CD14-positive monocyte (primary cell): ENCODE measurements around the gene OVCH1. TPM values are rescaled to one million over a fixed set of nuclear protein-coding genes. Genes with fewer than 3 reads are reported as not detected.
A peak's percentile ranks its signal among the peaks of the same experiment; 100 is the strongest.

ENCODE experiments used
- DNase-seq, 3 donors: peaks; one replicate each; pipeline ENCODE4 v3.0.0-alpha.2; 2011 to 2022
- H2AFZ ChIP-seq: 2 replicates; pipeline ENCODE4 v1.6.0; 2012; ENCODE audit warnings: mild to moderate bottlenecking, low read depth, low read length, inconsistent platforms; ENCODE audit not compliant: insufficient read depth, poor library complexity, severe bottlenecking
- H3K27ac ChIP-seq, 2 donors: 1 replicate in 1 of 2; 2 replicates in 1 of 2; pipeline ENCODE4 v1.5.1; 2012 to 2013; ENCODE audit warnings: low read length in 2 of 2, control low read depth in 1 of 2, inconsistent platforms in 1 of 2, low read depth in 1 of 2, mild to moderate bottlenecking in 1 of 2
- H3K27me3 ChIP-seq, 2 donors: one replicate each; pipeline versions ENCODE4 v1.6.0 to v1.6.1; 2011 to 2013; ENCODE audit warnings: low read length in 2 of 2; ENCODE audit not compliant: control insufficient read depth in 2 of 2, insufficient read depth in 2 of 2
- H3K36me3 ChIP-seq, 2 donors: replicated peaks in 1 of 2; 1 replicate in 1 of 2; 2 replicates in 1 of 2; pipeline versions ENCODE4 v1.5.1 to v1.6.1; 2012 to 2013; ENCODE audit warnings: low read length in 2 of 2, control low read depth in 1 of 2, inconsistent platforms in 1 of 2, mild to moderate bottlenecking in 1 of 2; ENCODE audit not compliant: insufficient read depth in 2 of 2, control insufficient read depth in 1 of 2
- H3K4me1 ChIP-seq, 2 donors: 1 replicate in 1 of 2; 2 replicates in 1 of 2; pipeline versions ENCODE4 v1.5.1 to v1.6.1; 2012 to 2013; ENCODE audit warnings: low read length in 2 of 2, control low read depth in 1 of 2, inconsistent platforms in 1 of 2, mild to moderate bottlenecking in 1 of 2, moderate library complexity in 1 of 2; ENCODE audit not compliant: insufficient read depth in 2 of 2, control insufficient read depth in 1 of 2
- H3K4me2 ChIP-seq: replicated peaks from 2 replicates; pipeline ENCODE3; 2012; ENCODE audit warnings: low read length, moderate library complexity, mild to moderate bottlenecking; ENCODE audit not compliant: poor library complexity, severe bottlenecking; ENCODE audit errors: extremely low read depth
- H3K4me3 ChIP-seq, 3 experiments: fragments of 200-600 bp in 1 of 3; sonication (generic) in 1 of 3; replicated peaks in 1 of 3; 1 replicate in 2 of 3; 2 replicates in 1 of 3; pipeline ENCODE4 v1.5.1; 2011 to 2013; ENCODE audit warnings: low read length in 3 of 3, mild to moderate bottlenecking in 3 of 3, control low read depth in 2 of 3, low read depth in 2 of 3, inconsistent platforms in 1 of 3, moderate library complexity in 1 of 3
- H3K79me2 ChIP-seq: 2 replicates; pipeline ENCODE4 v1.6.0; 2012; ENCODE audit warnings: mild to moderate bottlenecking, control low read depth, inconsistent platforms, low read length, moderate library complexity; ENCODE audit not compliant: insufficient read depth
- H3K9ac ChIP-seq: 2 replicates; pipeline ENCODE4 v1.6.0; 2017; ENCODE audit warnings: low read length, mild to moderate bottlenecking; ENCODE audit not compliant: insufficient read depth, poor library complexity, severe bottlenecking
- H3K9me3 ChIP-seq, 2 donors: replicated peaks in 1 of 2; 1 replicate in 1 of 2; 2 replicates in 1 of 2; pipeline versions ENCODE4 v1.5.1 to v1.6.1; 2012 to 2013; ENCODE audit warnings: low read length in 2 of 2, control low read depth in 1 of 2; ENCODE audit not compliant: control insufficient read depth in 1 of 2, insufficient read depth in 1 of 2
- H4K20me1 ChIP-seq: 2 replicates; pipeline ENCODE4 v1.6.0; 2012; ENCODE audit warnings: mild to moderate bottlenecking, low read length, control low read depth, moderate library complexity; ENCODE audit not compliant: insufficient read depth
- H3K27ac Mint-ChIP-seq, 7 donors: one replicate each; pipeline ENCODE4 v1.8.0; 2020; ENCODE audit warnings: mild to moderate bottlenecking in 7 of 7, mixed read lengths in 7 of 7, moderate library complexity in 6 of 7, inconsistent platforms in 2 of 7
- H3K27me3 Mint-ChIP-seq, 3 donors: one replicate each; pipeline ENCODE4 v1.8.0; 2021 to 2022; ENCODE audit warnings: low read depth in 3 of 3, mild to moderate bottlenecking in 3 of 3, mixed read lengths in 3 of 3, moderate library complexity in 3 of 3, inconsistent platforms in 1 of 3
- H3K36me3 Mint-ChIP-seq, 2 donors: one replicate each; pipeline ENCODE4 v1.8.0; 2020; ENCODE audit warnings: mixed read lengths in 2 of 2, inconsistent platforms in 1 of 2, mild to moderate bottlenecking in 1 of 2
- H3K4me1 Mint-ChIP-seq: one replicate; pipeline ENCODE4 v1.8.0; 2020; ENCODE audit warnings: mild to moderate bottlenecking, mixed read lengths
- H3K4me3 Mint-ChIP-seq, 2 donors: one replicate each; pipeline ENCODE4 v1.8.0; 2020; ENCODE audit warnings: mild to moderate bottlenecking in 2 of 2, mixed read lengths in 2 of 2, moderate library complexity in 1 of 2
- H3K9me3 Mint-ChIP-seq, 7 donors: one replicate each; pipeline ENCODE4 v1.8.0; 2020 to 2022; ENCODE audit warnings: mixed read lengths in 7 of 7, mild to moderate bottlenecking in 6 of 7, moderate library complexity in 6 of 7, inconsistent platforms in 2 of 7
- CTCF ChIP-seq: fragments of 200-600 bp; IDR thresholded peaks from one replicate; pipeline ENCODE4 v1.8.0; 2022; ENCODE audit warnings: antibody characterized with exemption, mild to moderate bottlenecking
- WGBS: methylation state at CpG from one replicate; pipeline ENCODE4 v1.1.5; 2013; ENCODE audit warnings: missing lambda C conversion rate; ENCODE audit not compliant: insufficient coverage; 5-methylcytosine and 5-hydroxymethylcytosine counted together
- intact Hi-C, 2 donors: fragments of 100-400 bp; cut with micrococcal nuclease; formaldehyde crosslinking; loops; one replicate each; pipeline versions ENCODE4 v1.15.0 to v1.15.1; 2023
- polyA plus RNA-seq, 3 donors: library from polyadenylated mRNA; depleted of rRNA in 1 of 3; unstranded in 2 of 3; stranded (reverse) in 1 of 3; fragments of 300-500 nt in 2 of 3; fragments of >200 nt in 1 of 3; fragmentation: Illumina TruSeq in 2 of 3; gene quantifications; 1 replicate in 2 of 3; 2 replicates in 1 of 3; pipeline ENCODE4 v1.2.3, GENCODE V29; 2012 to 2021

The OVCH1 gene
- polyA plus RNA-seq, 3 donors, result 0.03 TPM; not detected in 2

GRCh38 chr12:29427964-29428363 lies 69.5 kb downstream of the OVCH1 start:
- Histone ChIP-seq H3K4me2 (peak overlapping the region; percentile 28), H4K20me1 (no peaks in the 10 kb centered on the region), H2AFZ (peak overlapping the region; percentile 24), H3K36me3 (no peaks in the 10 kb centered on the region), H3K4me3 (peak overlapping the region in 1 of 3 experiments; percentile 34), H3K4me1 (peaks cover 33 to 38% of the 10 kb centered on the region in 2 donors), H3K9ac (no peak overlapping the region), H3K27ac (peak overlapping the region in 1 of 2 donors; percentile 85), H3K9me3 (peaks cover 0 to 2% of the 10 kb centered on the region in 2 donors), H3K27me3 (no peaks in the 10 kb centered on the region), H3K79me2 (no peaks in the 10 kb centered on the region)
- TF ChIP-seq CTCF, result peak; percentile 65
- Mint-ChIP-seq H3K4me1 (peaks cover 37% of the 10 kb centered on the region), H3K9me3 (peaks cover 0 to 10% (median 6%) of the 10 kb centered on the region in 7 donors), H3K27me3 (peaks cover 0 to 4% (median 0%) of the 10 kb centered on the region in 3 donors), H3K4me3 (no peak overlapping the region), H3K27ac (peak overlapping the region; percentile 84 to 96 (median 93)), H3K36me3 (peaks cover 0 to 7% of the 10 kb centered on the region in 2 donors)
- WGBS, result 0% methylated on average over 2 of the region's 4 CpGs
- peak; percentile 59 to 77 (median 77) for DNase-seq
- intact Hi-C loops, result loop anchor here (2.0 to 10.0 kb wide), 4 partner anchors 46 to 263 kb away; partner anchors contain the start of gene ERGIC2 (in 2 of the 2)

DNA sequence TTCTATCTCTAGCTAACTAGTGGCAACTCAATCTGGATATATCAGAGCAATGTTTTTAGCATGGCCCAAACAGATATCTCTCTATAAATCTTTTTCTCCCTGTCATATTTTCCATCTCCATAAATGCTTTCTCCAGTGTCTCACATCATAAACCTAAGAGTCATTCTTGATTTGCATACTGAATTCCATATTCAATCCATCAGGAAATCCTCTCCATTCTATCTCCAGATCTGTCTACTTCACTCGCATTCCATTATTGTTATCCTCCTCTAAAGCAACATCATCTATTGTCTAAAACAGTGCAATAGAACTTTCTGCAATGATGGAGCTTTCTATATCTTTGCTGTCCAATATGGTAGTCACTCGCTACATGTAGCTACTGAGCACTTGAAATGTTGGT lies 71.0 kb downstream of the OVCH1 start:
- H3K27ac ChIP-seq, result no peak overlapping the region
- H2AFZ ChIP-seq, result no peak overlapping the region
- H4K20me1 ChIP-seq, result no peaks in the 10 kb centered on the region
- H3K27me3 ChIP-seq, result peaks cover 0 to 7% of the 10 kb centered on the region in 2 donors
- DNase-seq, result no peak
- H3K4me3 ChIP-seq, result no peak overlapping the region
- Mint-ChIP-seq H3K27me3 (peaks cover 0 to 7% (median 2%) of the 10 kb centered on the region in 3 donors), H3K4me1 (peaks cover 37% of the 10 kb centered on the region), H3K36me3 (peaks cover 0 to 7% of the 10 kb centered on the region in 2 donors), H3K9me3 (peaks cover 0 to 10% (median 4%) of the 10 kb centered on the region in 7 donors), H3K4me3 (no peak overlapping the region), H3K27ac (peak overlapping the region in 1 of 7 donors; percentile 6)
- no peak for TF ChIP-seq CTCF
- H3K4me1 ChIP-seq, result peaks cover 33 to 38% of the 10 kb centered on the region in 2 donors
- H3K79me2 ChIP-seq, result no peaks in the 10 kb centered on the region
- H3K9me3 ChIP-seq, result peaks cover 0 to 2% of the 10 kb centered on the region in 2 donors
- no peaks in the 10 kb centered on the region for H3K36me3 ChIP-seq
- intact Hi-C loops, result loop anchor here (5.0 to 10.0 kb wide), 3 partner anchors 44 to 262 kb away; partner anchors contain the start of gene ERGIC2 (in 1 of the 2)
- H3K9ac ChIP-seq, result no peak overlapping the region
- H3K4me2 ChIP-seq, result no peak overlapping the region
- no CpG with 5 or more reads among the region's 2 CpGs for WGBS
